ENCODE results near the gene CFAP65. TPM values are rescaled to one million over a fixed set of nuclear protein-coding genes. Genes with fewer than 3 reads are reported as not detected.

The CFAP65 gene
- total and polyA plus RNA-seq, 2 of the 13 experiments (the other 11 are each of a cell fraction or from before 2014, with no cell fraction given) = 0.05 TPM; not detected in 1

DNA sequence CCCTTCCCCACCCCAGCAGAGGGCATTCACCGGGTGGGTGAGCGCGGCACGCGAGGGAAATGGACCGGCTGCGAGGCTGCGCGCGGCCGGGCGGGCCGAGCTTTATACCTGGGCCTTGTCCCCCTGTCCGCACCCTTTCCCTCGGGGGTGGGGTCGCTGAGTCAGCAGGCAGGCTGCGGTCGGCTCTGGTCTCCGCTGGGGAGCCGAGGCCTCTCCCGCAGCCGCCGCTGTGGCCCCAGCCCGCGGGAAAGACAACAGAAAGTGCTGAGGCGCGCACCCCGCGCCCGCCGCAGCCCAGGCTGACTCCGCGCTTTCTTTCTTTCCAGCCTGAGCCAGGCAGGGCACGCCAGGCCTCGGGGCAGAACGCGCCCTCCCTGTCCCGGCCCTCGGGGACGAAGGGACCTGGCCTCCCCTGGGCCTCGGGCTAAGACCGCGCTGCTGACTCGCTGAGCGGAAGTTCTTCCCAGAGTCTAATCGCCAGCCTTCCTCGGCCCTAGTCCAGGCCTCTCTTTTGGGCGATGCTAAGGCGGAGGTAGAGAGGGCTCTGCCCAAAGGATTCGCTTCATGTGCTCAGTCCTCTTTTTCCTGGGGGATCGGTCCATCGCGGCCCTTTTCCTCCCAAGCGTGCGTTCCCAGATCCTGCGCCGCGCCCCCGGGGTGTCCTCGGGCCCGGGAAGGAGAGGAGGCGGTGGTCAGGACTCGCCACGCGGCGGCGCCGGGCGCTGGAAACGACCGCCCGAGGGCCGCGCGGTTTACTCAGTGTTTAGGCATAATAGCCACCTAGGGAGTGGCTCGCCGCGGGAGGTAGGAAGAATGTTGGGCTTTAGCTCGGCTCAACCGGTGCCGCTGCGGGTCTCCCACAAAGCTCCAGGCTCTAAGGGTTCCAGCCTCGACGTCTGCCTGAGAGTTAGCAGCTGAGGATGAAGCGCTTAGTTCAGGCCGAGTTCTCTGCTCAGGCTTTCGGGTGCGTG is 47.7 kb downstream of the CFAP65 start, which contains the start of gene CRYBA2 (continued):
- TF ChIP-seq, protein P1, sequence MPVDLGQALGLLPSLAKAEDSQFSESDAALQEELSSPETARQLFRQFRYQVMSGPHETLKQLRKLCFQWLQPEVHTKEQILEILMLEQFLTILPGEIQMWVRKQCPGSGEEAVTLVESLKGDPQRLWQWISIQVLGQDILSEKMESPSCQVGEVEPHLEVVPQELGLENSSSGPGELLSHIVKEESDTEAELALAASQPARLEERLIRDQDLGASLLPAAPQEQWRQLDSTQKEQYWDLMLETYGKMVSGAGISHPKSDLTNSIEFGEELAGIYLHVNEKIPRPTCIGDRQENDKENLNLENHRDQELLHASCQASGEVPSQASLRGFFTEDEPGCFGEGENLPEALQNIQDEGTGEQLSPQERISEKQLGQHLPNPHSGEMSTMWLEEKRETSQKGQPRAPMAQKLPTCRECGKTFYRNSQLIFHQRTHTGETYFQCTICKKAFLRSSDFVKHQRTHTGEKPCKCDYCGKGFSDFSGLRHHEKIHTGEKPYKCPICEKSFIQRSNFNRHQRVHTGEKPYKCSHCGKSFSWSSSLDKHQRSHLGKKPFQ (CRISPR knock-in tag; IDR thresholded peaks at IDR 0.05; ENCODE audit: insufficient replicate concordance) = no peak
- TF ChIP-seq, protein P2, sequence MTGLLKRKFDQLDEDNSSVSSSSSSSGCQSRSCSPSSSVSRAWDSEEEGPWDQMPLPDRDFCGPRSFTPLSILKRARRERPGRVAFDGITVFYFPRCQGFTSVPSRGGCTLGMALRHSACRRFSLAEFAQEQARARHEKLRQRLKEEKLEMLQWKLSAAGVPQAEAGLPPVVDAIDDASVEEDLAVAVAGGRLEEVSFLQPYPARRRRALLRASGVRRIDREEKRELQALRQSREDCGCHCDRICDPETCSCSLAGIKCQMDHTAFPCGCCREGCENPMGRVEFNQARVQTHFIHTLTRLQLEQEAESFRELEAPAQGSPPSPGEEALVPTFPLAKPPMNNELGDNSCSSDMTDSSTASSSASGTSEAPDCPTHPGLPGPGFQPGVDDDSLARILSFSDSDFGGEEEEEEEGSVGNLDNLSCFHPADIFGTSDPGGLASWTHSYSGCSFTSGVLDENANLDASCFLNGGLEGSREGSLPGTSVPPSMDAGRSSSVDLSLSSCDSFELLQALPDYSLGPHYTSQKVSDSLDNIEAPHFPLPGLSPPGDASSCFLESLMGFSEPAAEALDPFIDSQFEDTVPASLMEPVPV (CRISPR knock-in tag; IDR thresholded peaks at IDR 0.05) = peak; percentile 67; the same call in 1 of the 2 replicates
- TF ChIP-seq ZZZ3 (CRISPR knock-in tag; IDR thresholded peaks at IDR 0.05; ENCODE audit: borderline replicate concordance) (no peak), ZNF670 (CRISPR knock-in tag; IDR thresholded peaks at IDR 0.05; ENCODE audit: borderline replicate concordance) (no peak), EZH2 (conservative IDR thresholded peaks at IDR 0.05; ENCODE audit: low read depth, low read length) (peak; percentile 98), ZNF251 (CRISPR knock-in tag; IDR thresholded peaks at IDR 0.05) (no peak), SRF (IDR thresholded peaks at IDR 0.05; ENCODE audit: low read depth, low read length) (no peak), NFIB (CRISPR knock-in tag; IDR thresholded peaks at IDR 0.05; ENCODE audit: borderline replicate concordance) (no peak), PHF21A (CRISPR knock-in tag; IDR thresholded peaks at IDR 0.05) (no peak), ZNF567 (CRISPR knock-in tag; IDR thresholded peaks at IDR 0.05; ENCODE audit: borderline replicate concordance) (no peak), KDM4B (CRISPR knock-in tag; IDR thresholded peaks at IDR 0.05) (no peak), TOPORS (CRISPR knock-in tag; IDR thresholded peaks at IDR 0.05) (no peak), FIP1L1 (IDR thresholded peaks at IDR 0.05; ENCODE audit: borderline replicate concordance, insufficient read depth, low read depth, low read length) (no peak)
- TF ChIP-seq, protein P3, sequence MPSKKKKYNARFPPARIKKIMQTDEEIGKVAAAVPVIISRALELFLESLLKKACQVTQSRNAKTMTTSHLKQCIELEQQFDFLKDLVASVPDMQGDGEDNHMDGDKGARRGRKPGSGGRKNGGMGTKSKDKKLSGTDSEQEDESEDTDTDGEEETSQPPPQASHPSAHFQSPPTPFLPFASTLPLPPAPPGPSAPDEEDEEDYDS (CRISPR knock-in tag; IDR thresholded peaks at IDR 0.05) = no peak

Data from HepG2 (cell line).